NCI-H2107 (cell line): ENCODE results near the gene MYADML2.

Source experiments
- DNase-seq: peaks from one replicate; lab custom pipeline; 2025; lab: John Stamatoyannopoulos, UW

The MYADML2 gene

GRCh38 chr17:81899514-81900166 lies 47.4 kb downstream of the MYADML2 start:
- DNase-seq = no peak

- DNase-seq = no peak
Measured at GRCh38 chr17:81898885-81899284, 48.1 kb downstream of the MYADML2 start.

GRCh38 chr17:81898029-81898866 lies 48.8 kb downstream of the MYADML2 start:
- DNase-seq = no peak

- DNase-seq = no peak
Measured at GRCh38 chr17:81895400-81895799, 51.6 kb downstream of the MYADML2 start.

DNA sequence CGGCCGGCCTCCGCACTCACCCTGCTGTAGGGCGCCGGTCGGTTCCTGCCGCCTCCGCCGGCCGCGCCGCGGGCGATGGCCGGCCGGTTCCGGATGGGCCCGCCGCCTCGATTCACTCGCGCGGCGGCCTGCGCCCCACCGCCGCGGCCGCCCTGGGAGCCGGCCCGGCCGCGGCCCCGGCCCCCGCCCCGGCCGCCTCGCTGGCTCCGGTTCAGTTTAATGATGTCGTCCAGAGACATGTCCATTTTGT lies 55.8 kb downstream of the MYADML2 start:
- DNase-seq = no peak

GRCh38 chr17:81890447-81891302 lies 56.4 kb downstream of the MYADML2 start:
- DNase-seq = no peak
